NB4 (cell line): ENCODE measurements around the gene SYTL5.

Experiments
- DNase-seq: peaks from one replicate; pipeline ENCODE4 v3.0.0; 2010; ENCODE audit warnings: low read depth
- H3K4me3 ChIP-seq: one replicate; pipeline ENCODE4 v1.5.1; 2011; ENCODE audit warnings: mild to moderate bottlenecking, low read depth, low read length, moderate library complexity
- CTCF ChIP-seq: IDR thresholded peaks from one replicate; pipeline ENCODE4 v1.5.1; 2012; ENCODE audit warnings: low read depth, low read length
- MAX ChIP-seq: IDR thresholded peaks from 2 replicates; pipeline ENCODE4 v1.6.1; 2011; ENCODE audit warnings: low read depth, low read length
- MYC ChIP-seq: IDR thresholded peaks from 2 replicates; pipeline ENCODE4 v1.6.1; 2011; ENCODE audit warnings: low read depth, low read length
- POLR2A ChIP-seq: IDR thresholded peaks from 2 replicates; pipeline ENCODE4 v1.6.1; 2011; ENCODE audit warnings: mild to moderate bottlenecking; ENCODE audit not compliant: insufficient read length; ENCODE audit errors: extremely low read depth

SYTL5 gene

GRCh38 chrX:38006291-38006690 lies at the start of gene SYTL5:
Gene SYTL5, plus strand, starts transcription at chrX:38006553. Its CDS starts 27,337 bp downstream, at chrX:38033890.
- TF ChIP-seq MAX (no peak), CTCF (no peak), MYC (no peak), POLR2A (no peak)
- DNase-seq, result no peak
- no peak within 1 kb of the TSS for H3K4me3 ChIP-seq

GRCh38 chrX:37958525-37959211 lies 47.7 kb upstream of the SYTL5 start:
- no peak overlapping the region for H3K4me3 ChIP-seq
- DNase-seq, result no peak
- no peak for TF ChIP-seq POLR2A
- no peak for TF ChIP-seq MYC
- no peak for TF ChIP-seq CTCF
- no peak for TF ChIP-seq MAX

GRCh38 chrX:37959212-37960021 lies 46.9 kb upstream of the SYTL5 start:
- no peak for DNase-seq

GRCh38 chrX:37961118-37961517 lies 45.2 kb upstream of the SYTL5 start:
- DNase-seq, result no peak
- no peak overlapping the region for H3K4me3 ChIP-seq
- no peak for TF ChIP-seq MYC
- no peak for TF ChIP-seq MAX
- no peak for TF ChIP-seq CTCF
- TF ChIP-seq POLR2A, result no peak

More at GRCh38 chrX:37959212-37960021, 46.9 kb upstream of the SYTL5 start:
- TF ChIP-seq MAX (no peak), CTCF (no peak), POLR2A (no peak), MYC (no peak)
- no peak overlapping the region for H3K4me3 ChIP-seq

GRCh38 chrX:37967714-37968113 lies 38.6 kb upstream of the SYTL5 start:
- no peak for TF ChIP-seq MYC
- TF ChIP-seq POLR2A, result no peak
- no peak for TF ChIP-seq CTCF
- TF ChIP-seq MAX, result no peak
- DNase-seq, result no peak

More at GRCh38 chrX:37967714-37968113, 38.6 kb upstream of the SYTL5 start:
- H3K4me3 ChIP-seq, result no peak overlapping the region
